Measurements from ENCODE around the gene SH3RF2. TPM values are rescaled to one million over a fixed set of nuclear protein-coding genes. Genes with fewer than 3 reads are reported as not detected.

SH3RF2 gene
- total RNA-seq, 4 donors from 2014 or later, result 0.26 to 4.1 (median 1.8) TPM

DNA sequence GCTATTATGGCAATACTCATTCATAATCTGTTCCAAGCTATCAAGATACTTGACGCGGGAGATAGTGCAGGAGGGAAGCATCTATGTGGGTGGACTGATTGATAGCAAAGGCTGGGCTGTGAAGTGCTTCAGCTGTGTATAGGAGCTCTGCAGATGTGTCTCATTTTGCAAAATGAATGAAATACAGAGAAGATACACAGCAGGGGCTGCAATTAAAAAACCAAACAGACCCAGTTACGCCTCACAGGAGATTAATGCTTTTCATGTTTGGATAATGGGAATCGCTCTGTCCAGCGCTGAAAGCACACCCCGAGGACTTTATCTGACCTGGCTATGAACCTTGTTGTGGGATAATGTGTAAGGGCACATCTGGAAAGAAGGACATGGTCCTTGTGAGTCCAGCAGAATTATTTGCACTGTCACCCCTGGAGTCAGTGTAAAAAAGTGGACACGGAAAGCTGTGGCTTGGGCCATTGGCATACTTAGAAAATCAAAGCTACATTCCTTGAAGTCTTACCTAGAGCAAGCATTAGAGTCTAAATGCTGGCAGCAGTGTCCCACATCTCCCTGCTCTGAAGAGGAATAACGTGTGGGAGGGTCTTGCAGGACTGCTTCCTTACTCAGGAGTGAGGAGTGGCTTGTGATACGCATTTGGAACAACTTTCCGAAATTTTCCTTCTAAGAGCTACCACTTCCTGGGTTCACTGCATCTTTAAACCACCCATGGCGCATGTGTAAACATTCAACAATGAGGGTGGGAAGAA, 2.6 kb downstream of the SH3RF2 start:
- Histone ChIP-seq H3K4me3 (no peak overlapping the region), H3K4me1 (no peaks in the 10 kb centered on the region), H3K27ac (no peak overlapping the region), H3K27me3 (no peaks in the 10 kb centered on the region), H3K9me3 (no peaks in the 10 kb centered on the region), H3K36me3 (no peaks in the 10 kb centered on the region)
- intact Hi-C loops (cut with DNase I; ENCODE audit: low total_unique reads), result no loop called here
- no peak for DNase-seq
- no peak for TF ChIP-seq CTCF (IDR thresholded peaks at IDR 0.05)

- no peak overlapping the region for H3K27ac ChIP-seq
- H3K9me3 ChIP-seq, result no peaks in the 10 kb centered on the region
- H3K4me1 ChIP-seq, result no peaks in the 10 kb centered on the region
- no peaks in the 10 kb centered on the region for H3K27me3 ChIP-seq
- TF ChIP-seq POLR2A (IDR thresholded peaks at IDR 0.05) (no peak), CTCF (IDR thresholded peaks at IDR 0.05) (no peak)
- no peaks in the 10 kb centered on the region for H3K36me3 ChIP-seq
- no peak for DNase-seq
- intact Hi-C loops (cut with DNase I; ENCODE audit: low total_unique reads), result no loop called here
- no peak overlapping the region for H3K4me3 ChIP-seq
These were observed 3.2 kb downstream of the SH3RF2 start for GRCh38 chr5:145939540-145940065.

DNA sequence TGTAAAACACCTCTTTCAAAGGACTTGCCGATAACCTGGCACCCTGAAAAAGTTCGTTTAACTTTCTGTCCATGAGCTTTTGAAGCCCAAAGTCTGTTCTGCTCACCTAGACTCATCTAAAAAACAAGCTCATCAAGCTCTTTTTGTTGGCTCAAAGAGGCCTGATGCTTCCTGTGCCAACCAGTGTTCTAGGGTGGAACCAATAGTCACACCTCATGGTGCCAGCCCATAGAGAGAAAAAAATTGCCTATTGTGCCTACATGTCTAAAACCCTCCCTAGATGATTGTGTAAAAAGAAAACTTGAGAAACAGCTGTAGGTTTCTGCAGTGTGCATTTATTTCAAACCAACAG, 4.7 kb downstream of the SH3RF2 start:
- H3K36me3 ChIP-seq, result no peaks in the 10 kb centered on the region
- no peaks in the 10 kb centered on the region for H3K27me3 ChIP-seq
- H3K4me1 ChIP-seq, result no peaks in the 10 kb centered on the region
- no peak overlapping the region for H3K27ac ChIP-seq
- no peak for DNase-seq
- intact Hi-C loops (cut with DNase I; ENCODE audit: low total_unique reads), result no loop called here
- TF ChIP-seq CTCF (IDR thresholded peaks at IDR 0.05) (no peak), POLR2A (IDR thresholded peaks at IDR 0.05) (no peak)
- H3K9me3 ChIP-seq, result no peaks in the 10 kb centered on the region
- no peak overlapping the region for H3K4me3 ChIP-seq

DNA sequence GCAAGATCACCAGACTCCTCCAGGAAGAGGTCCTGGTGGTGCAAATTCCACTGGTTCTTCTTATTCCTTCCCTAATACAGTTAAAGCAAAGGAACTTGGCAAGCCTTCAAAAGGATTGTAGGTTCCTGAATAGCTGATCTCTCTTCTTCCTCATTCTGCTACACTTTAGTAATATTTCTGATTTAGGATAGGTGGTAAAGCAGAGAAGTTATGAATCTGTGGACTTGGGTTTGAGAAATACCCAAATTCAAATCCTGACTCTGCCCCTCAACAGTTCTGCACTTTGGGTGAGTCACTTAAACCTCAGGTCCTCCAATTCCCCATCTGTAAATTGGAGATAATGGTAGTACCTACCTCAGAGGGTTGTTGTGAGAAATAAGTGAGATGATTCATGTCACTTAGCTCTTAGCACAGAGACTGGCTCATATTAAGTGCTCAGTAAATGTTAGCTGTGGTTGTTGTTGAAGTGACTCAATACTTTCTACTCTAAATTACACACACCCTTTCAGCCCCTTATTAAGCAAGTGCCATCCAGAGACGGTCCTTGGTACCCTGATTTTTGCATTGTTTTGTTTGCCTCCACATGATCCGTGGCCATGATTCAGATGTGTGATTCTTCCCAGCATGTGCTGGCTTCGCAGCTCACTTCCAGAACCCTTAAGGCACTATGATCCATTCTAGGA, 5.2 kb downstream of the SH3RF2 start:
- no peak overlapping the region for H3K27ac ChIP-seq
- no peak for DNase-seq
- no peaks in the 10 kb centered on the region for H3K27me3 ChIP-seq
- H3K4me1 ChIP-seq, result no peaks in the 10 kb centered on the region
- intact Hi-C loops (cut with DNase I; ENCODE audit: low total_unique reads), result no loop called here
- no peaks in the 10 kb centered on the region for H3K9me3 ChIP-seq
- TF ChIP-seq POLR2A (IDR thresholded peaks at IDR 0.05) (no peak), CTCF (IDR thresholded peaks at IDR 0.05) (no peak)
- H3K36me3 ChIP-seq, result no peaks in the 10 kb centered on the region
- H3K4me3 ChIP-seq, result no peak overlapping the region

DNA sequence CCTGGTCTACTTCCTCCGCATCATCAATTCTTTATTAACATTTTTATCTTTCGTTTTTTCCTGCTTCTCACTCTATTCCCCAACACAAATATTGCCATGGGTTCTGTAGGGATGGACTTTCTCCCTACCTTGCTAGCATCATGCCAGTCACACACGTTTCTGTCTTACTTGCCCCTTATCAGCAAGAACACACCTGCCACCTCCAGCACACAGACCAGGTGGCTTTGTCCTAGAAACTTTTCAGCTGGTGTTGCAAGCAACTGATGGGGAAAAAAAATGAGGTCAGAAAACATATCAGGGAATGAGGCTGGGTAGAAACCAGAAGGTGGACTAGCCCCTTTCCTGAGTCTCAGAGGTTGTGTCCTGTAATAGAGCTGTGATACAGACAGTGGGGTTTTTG, 5.8 kb downstream of the SH3RF2 start:
- no peaks in the 10 kb centered on the region for H3K4me1 ChIP-seq
- TF ChIP-seq POLR2A (IDR thresholded peaks at IDR 0.05), result no peak
- TF ChIP-seq CTCF (IDR thresholded peaks at IDR 0.05), result no peak
- no peak for DNase-seq

More for the DNA sequence above, 5.8 kb downstream of the SH3RF2 start:
- no peaks in the 10 kb centered on the region for H3K27me3 ChIP-seq
- no peaks in the 10 kb centered on the region for H3K36me3 ChIP-seq
- no peak overlapping the region for H3K4me3 ChIP-seq
- intact Hi-C loops (cut with DNase I; ENCODE audit: low total_unique reads), result no loop called here
- no peak overlapping the region for H3K27ac ChIP-seq
- H3K9me3 ChIP-seq, result no peaks in the 10 kb centered on the region

Measured in uterus (tissue), 4 donors.